HG02840 (cell line): Measurements from ENCODE around the gene ADAMTS17.

Experiments
- ATAC-seq: cut with Tn5 transposase; IDR thresholded peaks from one replicate; pipeline ENCODE4 v1.9.1; 2021; ENCODE audit warnings: mild to moderate bottlenecking, moderate library complexity, moderate number of reproducible peaks; ENCODE audit not compliant: unreplicated experiment, low FRiP score

The ADAMTS17 gene

GRCh38 chr15:100114100-100114499 lies 227.7 kb downstream of the ADAMTS17 start:
- no peak for ATAC-seq

- ATAC-seq: no peak
Observed at GRCh38 chr15:100113351-100114080, 228.3 kb downstream of the ADAMTS17 start.

- ATAC-seq: no peak
Observed at GRCh38 chr15:100112636-100113305, 229.0 kb downstream of the ADAMTS17 start.

- ATAC-seq: no peak
Observed at GRCh38 chr15:100112061-100112420, 229.7 kb downstream of the ADAMTS17 start.

GRCh38 chr15:100111125-100112060 lies 230.4 kb downstream of the ADAMTS17 start:
- no peak for ATAC-seq

GRCh38 chr15:100109486-100110035 lies 232.2 kb downstream of the ADAMTS17 start:
- no peak for ATAC-seq

- ATAC-seq: no peak
Observed at GRCh38 chr15:100108846-100109245, 232.9 kb downstream of the ADAMTS17 start.

DNA sequence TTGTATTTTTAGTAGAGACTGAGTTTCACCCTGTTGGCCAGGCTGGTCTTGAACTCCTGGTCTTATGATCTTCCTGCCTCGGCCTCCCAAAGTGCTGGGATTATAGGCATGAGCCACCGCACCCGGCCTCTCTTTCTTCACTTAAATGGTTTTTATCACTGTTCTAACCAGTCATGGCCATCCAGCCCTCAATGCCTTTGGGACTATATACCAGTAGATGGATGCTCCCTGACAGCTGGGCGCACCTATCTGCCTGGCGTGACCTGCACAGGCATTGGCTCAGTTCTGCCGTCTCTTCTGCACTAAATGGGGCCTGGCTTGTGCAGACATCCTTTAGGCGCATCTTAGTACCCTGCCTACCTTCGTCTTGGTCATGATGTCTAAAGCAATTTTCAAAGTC lies 233.4 kb downstream of the ADAMTS17 start:
- ATAC-seq: no peak

DNA sequence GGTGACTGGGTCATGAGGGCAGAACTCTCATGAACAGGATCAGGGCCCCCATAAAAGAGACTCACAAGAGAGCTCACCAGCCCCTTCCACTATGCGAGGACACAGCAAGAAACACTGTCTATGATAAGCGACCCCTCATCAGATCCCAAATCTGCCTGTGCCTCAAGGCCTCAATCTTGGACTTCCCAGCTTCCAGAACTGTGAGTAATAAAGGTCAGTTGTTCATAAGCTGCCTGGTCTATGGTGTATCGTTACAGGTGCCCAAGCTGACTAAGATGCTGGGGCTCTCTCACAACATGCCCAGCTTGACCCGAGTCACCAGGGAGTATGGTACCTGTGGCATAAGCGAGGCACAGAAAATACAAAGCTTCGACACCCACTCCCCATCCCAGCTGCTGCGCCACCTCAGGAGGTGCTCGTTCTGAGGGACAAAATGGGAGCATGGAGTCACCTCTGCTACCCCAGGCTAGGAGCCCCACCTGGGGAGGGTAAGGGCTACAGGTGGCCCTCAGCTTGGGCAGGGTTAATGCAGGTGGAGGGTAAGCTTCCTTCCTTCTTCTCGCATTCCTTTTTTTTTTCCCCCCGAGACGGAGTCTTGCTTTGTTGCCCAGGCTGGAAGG lies 234.1 kb downstream of the ADAMTS17 start:
- no peak for ATAC-seq

DNA sequence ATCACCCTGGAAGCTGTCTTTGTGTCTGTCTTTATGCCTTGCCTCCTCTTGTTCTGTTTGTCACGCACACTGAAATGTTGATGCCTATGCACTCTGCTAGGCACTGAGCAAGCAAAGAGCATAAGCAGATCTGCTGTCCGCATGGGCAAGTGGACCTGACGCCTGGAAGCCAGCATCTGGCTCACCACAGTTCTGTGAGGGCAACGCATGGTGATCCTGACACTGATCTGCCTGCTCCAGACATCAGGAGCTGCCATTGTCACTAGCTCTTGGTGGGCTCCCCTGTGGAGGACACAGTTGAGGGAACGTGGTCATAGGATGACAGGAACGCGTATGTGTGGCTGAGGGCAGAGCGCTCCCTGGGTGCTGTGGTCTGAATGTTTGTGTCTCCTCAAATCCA lies 234.6 kb downstream of the ADAMTS17 start:
- ATAC-seq: no peak

- no peak for ATAC-seq
Observed at GRCh38 chr15:100106732-100107131, 235.0 kb downstream of the ADAMTS17 start.

DNA sequence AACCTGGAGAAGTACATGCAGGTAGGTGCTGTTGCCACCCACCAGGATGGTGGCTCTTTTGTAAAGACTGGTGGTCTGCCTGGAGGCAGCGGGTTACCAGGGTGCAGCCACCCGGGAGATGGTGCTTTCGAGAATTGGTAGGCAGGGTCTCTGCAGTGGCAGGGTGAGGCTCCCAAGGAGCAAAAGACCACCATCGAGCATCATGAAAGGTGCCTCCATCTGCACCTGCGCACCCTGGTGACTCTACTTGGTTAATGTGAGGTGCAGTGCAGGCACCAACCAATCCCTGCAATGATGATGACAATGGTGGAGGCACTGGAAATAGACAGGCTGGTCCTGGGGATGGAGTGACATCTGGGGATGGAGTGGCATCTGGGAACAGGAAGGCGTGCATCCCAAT lies 236.7 kb downstream of the ADAMTS17 start:
- no peak for ATAC-seq

DNA sequence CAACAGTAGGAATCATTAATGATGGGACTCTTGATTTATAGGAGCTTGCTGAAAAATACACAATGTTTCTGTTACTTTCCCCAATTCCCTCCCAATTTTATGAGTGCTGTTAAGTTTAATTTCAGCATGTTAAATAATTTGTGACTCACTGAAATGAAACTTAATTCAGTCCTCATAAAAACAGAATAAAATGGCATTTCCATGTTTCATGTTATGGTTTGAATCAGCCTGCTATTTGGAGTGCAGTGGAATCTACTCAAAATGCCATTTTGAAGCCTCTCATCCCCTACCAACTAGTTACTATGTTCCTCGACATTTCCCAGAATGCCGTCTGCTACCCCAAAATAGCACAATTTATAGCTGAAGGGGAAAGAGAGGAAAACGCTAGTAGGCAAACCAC lies 237.5 kb downstream of the ADAMTS17 start:
- no peak for ATAC-seq

- ATAC-seq: no peak
Observed at GRCh38 chr15:100103828-100104227, 237.9 kb downstream of the ADAMTS17 start.

DNA sequence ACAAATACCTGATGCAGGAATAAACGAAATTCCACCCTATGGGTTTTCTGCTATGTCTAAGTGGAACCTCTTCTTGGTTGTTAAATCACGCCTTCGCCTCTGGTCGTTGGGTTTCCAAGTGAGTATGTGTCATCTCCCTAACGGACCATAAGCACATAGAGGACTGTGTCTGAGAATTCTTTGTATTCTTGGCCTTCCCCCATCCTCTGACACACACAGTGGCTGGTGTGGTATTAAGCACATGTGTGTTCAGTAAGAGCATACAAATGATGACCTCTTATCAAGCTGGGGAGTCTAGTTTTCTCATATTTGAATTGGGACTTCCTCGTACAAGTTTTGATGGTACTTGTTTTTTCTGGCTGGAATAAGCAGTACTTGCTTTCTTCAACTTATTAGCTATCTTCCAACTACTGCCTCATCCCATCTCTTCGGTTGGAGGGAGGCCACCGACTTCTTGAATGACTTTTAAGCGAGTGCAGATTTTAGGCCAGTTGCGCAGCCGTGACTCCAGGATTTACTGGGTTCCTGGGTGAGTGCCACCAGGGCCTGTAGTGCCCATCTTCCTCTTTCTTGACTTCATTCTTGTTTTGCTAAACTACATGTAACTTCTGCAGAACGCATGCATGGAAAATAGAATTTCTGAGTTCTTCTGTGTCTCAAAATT lies 240.2 kb downstream of the ADAMTS17 start:
- ATAC-seq: no peak

DNA sequence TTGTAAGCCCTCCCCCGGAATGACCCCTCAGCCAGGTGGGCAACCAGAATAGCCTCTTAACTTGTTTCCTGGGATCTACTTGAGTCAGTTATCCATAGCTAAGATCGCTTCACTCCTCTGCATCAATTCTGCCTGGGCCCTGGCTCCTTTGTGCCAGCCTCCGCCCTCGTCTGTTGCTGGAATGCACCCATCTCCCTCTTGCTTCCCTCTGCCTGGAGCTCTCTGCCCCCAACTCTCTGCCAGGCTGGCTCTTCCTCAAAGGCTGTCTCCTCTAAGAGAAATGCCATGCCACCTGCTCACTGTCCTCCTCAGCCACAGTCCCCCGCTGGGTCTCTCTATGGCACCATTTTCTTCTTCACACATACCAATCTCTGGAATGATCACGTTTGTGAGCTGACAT lies 240.8 kb downstream of the ADAMTS17 start:
- ATAC-seq: no peak

GRCh38 chr15:100099976-100100375 lies 241.8 kb downstream of the ADAMTS17 start:
- no peak for ATAC-seq

- no peak for ATAC-seq
Observed at GRCh38 chr15:100098705-100099104, 243.1 kb downstream of the ADAMTS17 start.

DNA sequence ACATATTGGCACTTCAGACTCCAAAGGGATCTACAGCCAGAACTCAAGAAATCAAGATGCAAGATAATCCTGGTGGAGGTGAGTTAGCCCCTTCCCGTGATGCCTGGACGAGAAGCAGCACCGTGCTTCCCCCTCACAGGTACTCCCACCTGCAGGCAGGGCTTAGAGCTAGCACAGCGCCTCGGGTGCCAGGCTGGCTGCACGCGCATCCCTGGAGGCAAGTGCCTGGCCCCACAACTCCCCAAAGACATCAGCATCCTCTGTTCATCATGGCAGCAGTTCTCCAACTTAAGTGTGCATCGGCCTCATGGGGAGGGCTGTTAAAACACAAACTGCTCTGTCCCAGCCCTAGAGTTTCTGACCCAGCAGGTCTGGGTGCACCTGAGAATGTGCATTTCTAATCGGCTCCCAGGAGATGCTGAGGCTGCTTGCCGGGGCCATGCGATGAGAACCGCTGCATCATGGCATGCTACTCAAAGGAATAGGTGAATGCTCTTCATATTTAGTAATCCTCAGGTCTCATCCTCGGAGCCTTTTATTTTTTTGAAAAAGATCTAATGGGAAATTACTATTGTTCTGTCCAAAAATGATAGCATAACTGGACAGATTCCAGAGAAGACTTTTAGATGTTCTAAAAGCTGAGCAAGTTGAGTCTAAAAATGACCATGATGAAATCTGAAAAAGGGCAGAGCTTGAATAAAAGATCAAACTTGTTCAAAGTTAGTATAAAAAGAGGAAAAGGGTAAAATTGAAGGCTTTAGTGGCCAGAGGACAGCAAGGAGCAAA lies 244.2 kb downstream of the ADAMTS17 start:
- no peak for ATAC-seq
